HCT116 (cell line): ENCODE results near the gene TBXT.

Source experiments
- EGR1 ChIP-seq: IDR thresholded peaks from 2 replicates; pipeline ENCODE4 v1.6.1; 2012; ENCODE audit warnings: low read depth
- EZH2 ChIP-seq: fragments of 200-600 bp; sonication (generic); IDR thresholded peaks from 2 replicates; pipeline ENCODE4 v1.6.1; 2017; ENCODE audit warnings: antibody characterized with exemption, mixed run types
- EZH2phosphoT487 ChIP-seq: fragments of 200-600 bp; IDR thresholded peaks from 2 replicates; pipeline ENCODE4 v1.6.1; 2018; ENCODE audit warnings: antibody characterized with exemption, borderline replicate concordance
- TF ChIP-seq, protein P1 (sequence below), 3 experiments: fragments of 200-600 bp in 1 of 3; sonication (generic) in 1 of 3; IDR thresholded peaks in 2 of 3; conservative IDR thresholded peaks in 1 of 3; 2 replicates each; pipeline ENCODE4 v1.5.1; 2012 to 2017; ENCODE audit warnings: low read depth in 2 of 3, low read length in 2 of 3, antibody characterized with exemption in 1 of 3, borderline replicate concordance in 1 of 3, control low read depth in 1 of 3, mild to moderate bottlenecking in 1 of 3, mixed read lengths in 1 of 3, mixed run types in 1 of 3, moderate library complexity in 1 of 3; ENCODE audit not compliant: insufficient read depth in 1 of 3

DNA sequence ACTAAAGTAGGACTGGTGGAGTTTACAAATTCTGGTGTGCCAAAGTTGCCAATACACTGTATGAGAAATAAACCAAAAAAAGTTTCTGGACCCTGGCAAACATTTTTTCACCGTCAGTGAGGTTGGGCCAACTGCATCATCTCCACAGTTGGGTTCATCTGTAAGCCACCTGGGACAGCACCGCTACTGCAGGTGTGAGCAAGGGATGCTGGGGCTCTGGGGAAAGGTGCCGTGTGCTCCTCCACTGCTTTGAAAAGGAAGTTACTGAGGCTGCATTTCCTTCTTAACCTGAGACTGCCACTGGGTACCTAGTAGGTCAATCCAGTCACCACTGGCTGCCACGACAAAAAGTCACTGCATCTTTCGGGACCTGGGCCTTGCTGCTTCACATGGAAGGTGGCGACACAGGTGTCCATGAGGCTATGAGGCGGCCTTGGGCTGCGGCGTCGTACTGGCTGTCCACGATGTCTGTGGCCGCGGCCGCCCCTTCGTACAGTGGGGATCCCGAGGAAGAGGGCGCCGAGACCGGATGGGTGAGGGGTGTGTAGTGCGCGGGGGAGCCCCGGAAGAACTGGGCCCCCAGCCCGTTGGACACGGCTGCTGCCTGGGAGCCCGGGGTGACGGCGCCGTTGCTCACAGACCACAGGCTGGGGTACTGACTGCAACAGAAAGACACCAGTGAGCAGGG is 9.6 kb downstream of the TBXT start:
- TF ChIP-seq EZH2phosphoT487 (no peak), EGR1 (no peak), EZH2 (no peak)
- TF ChIP-seq, protein P1, sequence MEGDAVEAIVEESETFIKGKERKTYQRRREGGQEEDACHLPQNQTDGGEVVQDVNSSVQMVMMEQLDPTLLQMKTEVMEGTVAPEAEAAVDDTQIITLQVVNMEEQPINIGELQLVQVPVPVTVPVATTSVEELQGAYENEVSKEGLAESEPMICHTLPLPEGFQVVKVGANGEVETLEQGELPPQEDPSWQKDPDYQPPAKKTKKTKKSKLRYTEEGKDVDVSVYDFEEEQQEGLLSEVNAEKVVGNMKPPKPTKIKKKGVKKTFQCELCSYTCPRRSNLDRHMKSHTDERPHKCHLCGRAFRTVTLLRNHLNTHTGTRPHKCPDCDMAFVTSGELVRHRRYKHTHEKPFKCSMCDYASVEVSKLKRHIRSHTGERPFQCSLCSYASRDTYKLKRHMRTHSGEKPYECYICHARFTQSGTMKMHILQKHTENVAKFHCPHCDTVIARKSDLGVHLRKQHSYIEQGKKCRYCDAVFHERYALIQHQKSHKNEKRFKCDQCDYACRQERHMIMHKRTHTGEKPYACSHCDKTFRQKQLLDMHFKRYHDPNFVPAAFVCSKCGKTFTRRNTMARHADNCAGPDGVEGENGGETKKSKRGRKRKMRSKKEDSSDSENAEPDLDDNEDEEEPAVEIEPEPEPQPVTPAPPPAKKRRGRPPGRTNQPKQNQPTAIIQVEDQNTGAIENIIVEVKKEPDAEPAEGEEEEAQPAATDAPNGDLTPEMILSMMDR (IDR thresholded peaks at IDR 0.05 in 2 of 3, conservative IDR thresholded peaks at IDR 0.05 in 1 of 3; ENCODE audit: borderline replicate concordance in 1 of 3, insufficient read depth in 1 of 3, low read depth in 2 of 3, low read length in 2 of 3): no peak
